Neural cell (in vitro differentiated cells): ENCODE measurements around the gene PRKG1. TPM values are rescaled to one million over a fixed set of nuclear protein-coding genes. Genes with fewer than 3 reads are reported as not detected.

Source experiments
- H2AFZ ChIP-seq: fragments of 200-600, 300-800 bp; sonication (generic), shearing (Covaris generic); 2 replicates; pipeline ENCODE4 v1.6.0; 2014; ENCODE audit warnings: low read depth, mild to moderate bottlenecking, antibody characterized with exemption, low read length, moderate library complexity
- H3F3A ChIP-seq: fragments of 200-600 bp; shearing (Covaris generic); 2 replicates; pipeline ENCODE4 v1.6.1; 2016; ENCODE audit warnings: mild to moderate bottlenecking, moderate library complexity, mixed read lengths, antibody characterized with exemption, low read length; ENCODE audit not compliant: insufficient read depth, poor library complexity, severe bottlenecking
- H3K27ac ChIP-seq: fragments of 200-600, 300-800 bp; sonication (generic), shearing (Covaris generic); 2 replicates; pipeline ENCODE4 v1.5.1; 2014; ENCODE audit warnings: mild to moderate bottlenecking, low read length, moderate library complexity
- H3K27me3 ChIP-seq: fragments of 300-800, 200-600 bp; sonication (generic), shearing (Covaris generic); 2 replicates; pipeline ENCODE4 v1.6.0; 2014; ENCODE audit warnings: mild to moderate bottlenecking, low read depth, low read length, moderate library complexity; ENCODE audit not compliant: insufficient read depth
- H3K36me3 ChIP-seq: fragments of 300-800, 200-600 bp; sonication (generic), shearing (Covaris generic); 2 replicates; pipeline ENCODE4 v1.5.1; 2014; ENCODE audit warnings: mild to moderate bottlenecking, antibody characterized with exemption, low read length, moderate library complexity; ENCODE audit not compliant: insufficient read depth
- H3K4me2 ChIP-seq: fragments of 300-800, 200-600 bp; sonication (generic), shearing (Covaris generic); 2 replicates; pipeline ENCODE4 v1.6.0; 2014; ENCODE audit warnings: mild to moderate bottlenecking, low read length
- H3K4me3 ChIP-seq: fragments of 300-800, 200-600 bp; sonication (generic), shearing (Covaris generic); 2 replicates; pipeline ENCODE4 v1.5.1; 2014; ENCODE audit warnings: mild to moderate bottlenecking, low read length, moderate library complexity
- H3K79me2 ChIP-seq: fragments of 200-600 bp; shearing (Covaris generic); replicated peaks from 2 replicates; pipeline ENCODE4 v1.6.0; 2014; ENCODE audit warnings: mild to moderate bottlenecking, low read length, moderate library complexity; ENCODE audit not compliant: insufficient read depth
- H3K9ac ChIP-seq: fragments of 300-800, 200-600 bp; sonication (generic), shearing (Covaris generic); 2 replicates; pipeline ENCODE4 v1.6.1; 2016; ENCODE audit warnings: mild to moderate bottlenecking, low read length, mixed read lengths
- H3K9me2 ChIP-seq: fragments of 200-600 bp; shearing (Covaris generic); 2 replicates; pipeline ENCODE4 v1.6.1; 2016; ENCODE audit warnings: mild to moderate bottlenecking, low read length, mixed read lengths; ENCODE audit not compliant: insufficient read depth
- H3K9me3 ChIP-seq: fragments of 200-600, 300-800 bp; sonication (generic), shearing (Covaris generic); 2 replicates; pipeline ENCODE4 v1.6.1; 2016; ENCODE audit warnings: mild to moderate bottlenecking, mixed run types, low read length, moderate library complexity, mixed read lengths
- H4K20me1 ChIP-seq: fragments of 200-600 bp; shearing (Covaris generic); 2 replicates; pipeline ENCODE4 v1.6.1; 2016; ENCODE audit warnings: mild to moderate bottlenecking, mixed run types; ENCODE audit not compliant: insufficient read depth
- EP300 ChIP-seq: fragments of 450-650 bp; conservative IDR thresholded peaks from 2 replicates; pipeline ENCODE4 v1.6.1; 2014; ENCODE audit warnings: antibody characterized with exemption, mild to moderate bottlenecking, moderate library complexity; ENCODE audit not compliant: poor library complexity, severe bottlenecking
- EZH2 ChIP-seq: fragments of 200-600, 300-800 bp; shearing (Covaris generic), sonication (generic); IDR thresholded peaks from 2 replicates; pipeline ENCODE4 v1.6.1; 2014; ENCODE audit warnings: antibody characterized with exemption, low read length, borderline replicate concordance, mild to moderate bottlenecking; ENCODE audit not compliant: insufficient read depth, poor library complexity, severe bottlenecking
- MXI1 ChIP-seq: fragments of 450-650 bp; conservative IDR thresholded peaks from 2 replicates; pipeline ENCODE4 v1.6.1; 2014; ENCODE audit warnings: antibody characterized with exemption, mild to moderate bottlenecking; ENCODE audit not compliant: poor library complexity, severe bottlenecking
- POLR2AphosphoS5 ChIP-seq: IDR thresholded peaks from 2 replicates; pipeline ENCODE4 v1.6.1; 2012
- RAD21 ChIP-seq: fragments of 450-650 bp; conservative IDR thresholded peaks from 2 replicates; pipeline ENCODE4 v1.6.1; 2014; ENCODE audit warnings: antibody characterized with exemption, mild to moderate bottlenecking, moderate library complexity
- REST ChIP-seq: IDR thresholded peaks from 2 replicates; pipeline ENCODE4 v1.6.1; 2012; ENCODE audit warnings: borderline replicate concordance
- SMC3 ChIP-seq: fragments of 450-650 bp; conservative IDR thresholded peaks from 2 replicates; pipeline ENCODE4 v1.6.1; 2014; ENCODE audit warnings: antibody characterized with exemption, mild to moderate bottlenecking, moderate library complexity; ENCODE audit not compliant: poor library complexity
- TAF1 ChIP-seq: IDR thresholded peaks from 2 replicates; pipeline ENCODE4 v1.6.1; 2012; ENCODE audit warnings: low read depth
- polyA plus RNA-seq: library from polyadenylated mRNA; depleted of rRNA; stranded (reverse); fragments of >200 nt; gene quantifications from 2 replicates; pipeline ENCODE4 v1.2.3, GENCODE V29; 2014
- TF ChIP-seq, protein P1 (sequence below): fragments of 450-650 bp; IDR thresholded peaks from 2 replicates; pipeline ENCODE4 v1.5.1; 2014; ENCODE audit warnings: antibody characterized with exemption, mild to moderate bottlenecking, moderate library complexity; ENCODE audit not compliant: poor library complexity, severe bottlenecking

The PRKG1 gene
- polyA plus RNA-seq, 1 donor from 2014 or later: 2.2 TPM

DNA sequence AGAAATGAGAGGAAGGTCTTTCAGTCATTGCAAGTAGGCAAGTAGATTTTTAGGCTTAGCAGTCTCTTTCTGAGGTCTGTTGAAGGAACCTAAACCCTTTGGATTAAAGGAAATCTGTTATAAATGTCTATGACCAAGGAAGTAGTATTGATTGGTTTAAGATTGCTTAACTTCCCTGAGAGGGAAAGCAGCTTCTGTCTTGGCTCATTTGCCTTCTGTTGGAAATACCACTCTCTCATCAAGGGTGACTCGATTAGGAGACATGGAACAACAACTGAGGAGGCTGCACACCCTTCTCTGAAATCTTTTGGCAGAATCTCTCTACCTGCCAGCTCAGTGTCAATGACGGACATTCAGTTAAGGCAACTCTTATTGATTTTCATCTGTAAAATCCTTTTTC lies 282.9 kb downstream of the PRKG1 start:
- H4K20me1 ChIP-seq: no peaks in the 10 kb centered on the region
- no peaks in the 10 kb centered on the region for H3K9me3 ChIP-seq
- no peaks in the 10 kb centered on the region for H3K9me2 ChIP-seq
- no peak overlapping the region for H2AFZ ChIP-seq
- H3K27me3 ChIP-seq: no peaks in the 10 kb centered on the region
- H3F3A ChIP-seq: no peaks in the 10 kb centered on the region
- H3K4me3 ChIP-seq: no peak overlapping the region
- H3K79me2 ChIP-seq: no peaks in the 10 kb centered on the region
- no peak overlapping the region for H3K9ac ChIP-seq
- H3K36me3 ChIP-seq: no peaks in the 10 kb centered on the region
- no peak overlapping the region for H3K4me2 ChIP-seq
- no peak for TF ChIP-seq REST
- TF ChIP-seq SMC3: no peak
- H3K27ac ChIP-seq: no peak overlapping the region

DNA sequence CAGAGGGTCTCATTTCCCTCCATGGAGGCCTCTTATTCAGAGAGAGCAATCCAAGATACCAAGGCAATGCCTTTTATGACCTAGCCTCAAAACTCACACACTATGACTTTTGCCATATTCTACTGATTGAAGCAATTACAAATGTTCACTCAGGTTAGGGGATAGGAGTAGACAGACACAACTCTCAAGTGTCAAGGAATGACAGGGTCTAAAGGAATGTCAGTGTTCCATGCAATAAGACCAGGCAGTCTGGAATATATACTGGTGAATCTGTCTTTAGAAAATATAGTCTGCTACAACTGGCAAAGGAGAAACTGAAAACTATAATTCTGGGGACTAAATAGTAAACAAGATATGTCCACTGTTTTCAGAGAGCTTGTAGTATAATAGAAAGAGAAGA lies 283.9 kb downstream of the PRKG1 start:
- H3K27me3 ChIP-seq: no peaks in the 10 kb centered on the region
- no peak for TF ChIP-seq POLR2AphosphoS5
- TF ChIP-seq, protein P1, sequence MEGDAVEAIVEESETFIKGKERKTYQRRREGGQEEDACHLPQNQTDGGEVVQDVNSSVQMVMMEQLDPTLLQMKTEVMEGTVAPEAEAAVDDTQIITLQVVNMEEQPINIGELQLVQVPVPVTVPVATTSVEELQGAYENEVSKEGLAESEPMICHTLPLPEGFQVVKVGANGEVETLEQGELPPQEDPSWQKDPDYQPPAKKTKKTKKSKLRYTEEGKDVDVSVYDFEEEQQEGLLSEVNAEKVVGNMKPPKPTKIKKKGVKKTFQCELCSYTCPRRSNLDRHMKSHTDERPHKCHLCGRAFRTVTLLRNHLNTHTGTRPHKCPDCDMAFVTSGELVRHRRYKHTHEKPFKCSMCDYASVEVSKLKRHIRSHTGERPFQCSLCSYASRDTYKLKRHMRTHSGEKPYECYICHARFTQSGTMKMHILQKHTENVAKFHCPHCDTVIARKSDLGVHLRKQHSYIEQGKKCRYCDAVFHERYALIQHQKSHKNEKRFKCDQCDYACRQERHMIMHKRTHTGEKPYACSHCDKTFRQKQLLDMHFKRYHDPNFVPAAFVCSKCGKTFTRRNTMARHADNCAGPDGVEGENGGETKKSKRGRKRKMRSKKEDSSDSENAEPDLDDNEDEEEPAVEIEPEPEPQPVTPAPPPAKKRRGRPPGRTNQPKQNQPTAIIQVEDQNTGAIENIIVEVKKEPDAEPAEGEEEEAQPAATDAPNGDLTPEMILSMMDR: no peak
- H3F3A ChIP-seq: no peaks in the 10 kb centered on the region
- H3K79me2 ChIP-seq: no peaks in the 10 kb centered on the region
- no peak overlapping the region for H2AFZ ChIP-seq
- no peak overlapping the region for H3K9ac ChIP-seq
- no peaks in the 10 kb centered on the region for H3K36me3 ChIP-seq
- H3K4me2 ChIP-seq: no peak overlapping the region
- no peaks in the 10 kb centered on the region for H3K9me2 ChIP-seq
- H3K4me3 ChIP-seq: no peak overlapping the region
- no peaks in the 10 kb centered on the region for H4K20me1 ChIP-seq
- no peaks in the 10 kb centered on the region for H3K9me3 ChIP-seq
- no peak overlapping the region for H3K27ac ChIP-seq

GRCh38 chr10:51363415-51363814 lies 289.1 kb downstream of the PRKG1 start:
- TF ChIP-seq EZH2 (no peak), REST (no peak), POLR2AphosphoS5 (no peak), MXI1 (no peak), TAF1 (no peak), EP300 (no peak), SMC3 (no peak), RAD21 (no peak)
- TF ChIP-seq, protein P1: no peak
- Histone ChIP-seq H3K27me3 (no peaks in the 10 kb centered on the region), H3K9ac (no peak overlapping the region), H2AFZ (no peak overlapping the region), H3K27ac (no peak overlapping the region), H4K20me1 (no peaks in the 10 kb centered on the region), H3K9me2 (no peaks in the 10 kb centered on the region), H3F3A (no peaks in the 10 kb centered on the region), H3K79me2 (no peaks in the 10 kb centered on the region), H3K4me3 (no peak overlapping the region), H3K4me2 (no peak overlapping the region), H3K36me3 (no peaks in the 10 kb centered on the region), H3K9me3 (no peaks in the 10 kb centered on the region)
